Panc1 (cell line): ENCODE results near the gene PKMYT1.
"Not testable (repeated sequence)": the region's sequence is repeated elsewhere in the genome, so short reads cannot be mapped to it uniquely, and the experiment has no call there.

Source experiments
- CTCF ChIP-seq: fragments of 450-650 bp; IDR thresholded peaks from 2 replicates; pipeline ENCODE4 v1.5.1; 2017; ENCODE audit warnings: mild to moderate bottlenecking
- POLR2AphosphoS5 ChIP-seq: IDR thresholded peaks from 2 replicates; pipeline ENCODE4 v1.6.1; 2012; ENCODE audit warnings: mild to moderate bottlenecking, low read depth, low read length, moderate library complexity
- SIN3A ChIP-seq: IDR thresholded peaks from 2 replicates; pipeline ENCODE4 v1.6.1; 2012; ENCODE audit warnings: low read depth, mild to moderate bottlenecking, low read length, moderate library complexity, borderline replicate concordance; ENCODE audit not compliant: insufficient read depth

- TF ChIP-seq CTCF, SIN3A, POLR2AphosphoS5: not testable (repeated sequence)
These were observed 48.9 kb downstream of the PKMYT1 start for GRCh38 chr16:2931231-2931914.
